Common myeloid progenitor, CD34-positive (primary cell): ENCODE data around the gene OTX2.
A peak's percentile ranks its signal among the peaks of the same experiment; 100 is the strongest.

Source experiments
- CTCF ChIA-PET: fragments of 350-600 bp; sonication (Branson Sonifier 250); formaldehyde crosslinking; loops from one replicate; lab custom pipeline; 2021; ENCODE audit warnings: antibody characterized with exemption; lab: Charles Lee
- POLR2A ChIA-PET: fragments of 350-600 bp; sonication (Branson Sonifier 250); formaldehyde crosslinking; loops from one replicate; lab custom pipeline; 2021; ENCODE audit warnings: antibody characterized with exemption; lab: Charles Lee
- DNase-seq, 3 donors: peaks; one replicate each; pipeline versions ENCODE4 v3.0.0 to v3.0.0-alpha.2; 2013
- H3K27ac ChIP-seq, 2 experiments: 1 replicate in 1 of 2; 2 replicates in 1 of 2; pipeline ENCODE4 v1.7.0; 2013; ENCODE audit warnings: inconsistent platforms in 2 of 2, low read length in 2 of 2, mild to moderate bottlenecking in 2 of 2, low read depth in 1 of 2, moderate library complexity in 1 of 2; ENCODE audit not compliant: severe bottlenecking in 2 of 2, insufficient read depth in 1 of 2, poor library complexity in 1 of 2
- H3K27me3 ChIP-seq, 5 experiments: replicated peaks in 2 of 5; 1 replicate in 3 of 5; 2 replicates in 2 of 5; pipeline versions ENCODE4 v1.6.1 to v1.7.0; 2013; ENCODE audit warnings: low read length in 4 of 5, mild to moderate bottlenecking in 2 of 5, moderate library complexity in 2 of 5, inconsistent platforms in 1 of 5; ENCODE audit not compliant: insufficient read depth in 5 of 5, control insufficient read depth in 4 of 5
- H3K36me3 ChIP-seq, 4 experiments: 1 replicate in 2 of 4; 2 replicates in 2 of 4; pipeline versions ENCODE4 v1.6.1 to v1.7.0; 2013; ENCODE audit warnings: low read length in 3 of 4, control low read depth in 1 of 4, mild to moderate bottlenecking in 1 of 4; ENCODE audit not compliant: control insufficient read depth in 4 of 4, insufficient read depth in 4 of 4
- H3K4me1 ChIP-seq, 4 experiments: 1 replicate in 3 of 4; 2 replicates in 1 of 4; pipeline versions ENCODE4 v1.6.1 to v1.7.1; 2013; ENCODE audit warnings: low read length in 3 of 4, mild to moderate bottlenecking in 3 of 4, control low read depth in 1 of 4, inconsistent platforms in 1 of 4, moderate library complexity in 1 of 4; ENCODE audit not compliant: control insufficient read depth in 4 of 4, insufficient read depth in 4 of 4; ENCODE audit errors: control extremely low read depth in 1 of 4
- H3K4me3 ChIP-seq, 7 experiments: 1 replicate in 4 of 7; 2 replicates in 3 of 7; pipeline versions ENCODE4 v1.5.1 to v1.7.0; 2013; ENCODE audit warnings: mild to moderate bottlenecking in 7 of 7, low read length in 6 of 7, moderate library complexity in 6 of 7, inconsistent platforms in 2 of 7, low read depth in 2 of 7, control low read depth in 1 of 7; ENCODE audit not compliant: insufficient read depth in 4 of 7, control insufficient read depth in 1 of 7; ENCODE audit errors: extremely low read depth in 1 of 7
- H3K9me3 ChIP-seq, 5 experiments: 1 replicate in 4 of 5; 2 replicates in 1 of 5; pipeline versions ENCODE4 v1.6.1 to v1.7.1; 2013; ENCODE audit warnings: low read length in 4 of 5, mild to moderate bottlenecking in 2 of 5, inconsistent platforms in 1 of 5, low read depth in 1 of 5, moderate library complexity in 1 of 5; ENCODE audit not compliant: control insufficient read depth in 4 of 5, insufficient read depth in 2 of 5; ENCODE audit errors: control extremely low read depth in 1 of 5
- WGBS: methylation state at CpG from one replicate; pipeline ENCODE4 v1.1.5; 2013; ENCODE audit not compliant: insufficient coverage; 5-methylcytosine and 5-hydroxymethylcytosine counted together

Gene OTX2

GRCh38 chr14:56808110-56808382 is 2.2 kb downstream of the OTX2 start:
- Histone ChIP-seq H3K27me3 (peaks cover 28 to 100% (median 68%) of the 10 kb centered on the region in 5 experiments), H3K27ac (no peak overlapping the region), H3K9me3 (peaks cover 0 to 9% (median 3%) of the 10 kb centered on the region in 5 experiments), H3K4me3 (peak overlapping the region in 2 of 7 experiments; percentile 16 to 20), H3K4me1 (peaks cover 0 to 8% (median 3%) of the 10 kb centered on the region in 4 experiments), H3K36me3 (no peaks in the 10 kb centered on the region)
- ChIA-PET CTCF (interaction anchor here (2.0 kb wide), 1 partner anchor 10 kb away, joined by 5 read pairs; no protein-coding TSS in a partner anchor), POLR2A (no interaction called here)
- WGBS, result 2% methylated on average over 10 of the region's 16 CpGs
- no peak for DNase-seq

GRCh38 chr14:56807386-56808109 is 2.7 kb downstream of the OTX2 start:
- Histone ChIP-seq H3K27me3 (peaks cover 27 to 100% (median 70%) of the 10 kb centered on the region in 5 experiments), H3K27ac (no peak overlapping the region), H3K4me3 (no peak overlapping the region), H3K4me1 (peaks cover 0 to 8% (median 3%) of the 10 kb centered on the region in 4 experiments), H3K9me3 (peaks cover 0 to 9% (median 3%) of the 10 kb centered on the region in 5 experiments), H3K36me3 (no peaks in the 10 kb centered on the region)
- no peak for DNase-seq
- ChIA-PET CTCF (interaction anchor here (0.9 to 2.0 kb wide), 2 partner anchors 9 to 30 kb away, joined by 3 to 5 read pairs; no protein-coding TSS in a partner anchor), POLR2A (no interaction called here)
- 6% methylated on average over 25 of the region's 39 CpGs for WGBS

- 7% methylated on average over 3 of the region's 4 CpGs for WGBS
- Histone ChIP-seq H3K27me3 (peaks cover 28 to 100% (median 74%) of the 10 kb centered on the region in 5 experiments), H3K9me3 (peaks cover 0 to 9% (median 3%) of the 10 kb centered on the region in 5 experiments), H3K36me3 (no peaks in the 10 kb centered on the region), H3K4me3 (no peak overlapping the region), H3K4me1 (peaks cover 0 to 8% (median 3%) of the 10 kb centered on the region in 4 experiments), H3K27ac (no peak overlapping the region)
- CTCF ChIA-PET, result interaction anchor here (1.3 to 2.0 kb wide), 2 partner anchors 9 to 11 kb away, joined by 3 to 5 read pairs; no protein-coding TSS in a partner anchor
- DNase-seq, result no peak
- POLR2A ChIA-PET, result no interaction called here
These were observed 3.5 kb downstream of the OTX2 start for GRCh38 chr14:56806760-56807159.

- peaks cover 0 to 9% (median 3%) of the 10 kb centered on the region in 5 experiments for H3K9me3 ChIP-seq
- WGBS, result 8% methylated on average over 2 of the region's 9 CpGs
- ChIA-PET CTCF (interaction anchor here (1.3 kb wide), 1 partner anchor 11 kb away, joined by 3 read pairs; no protein-coding TSS in a partner anchor), POLR2A (no interaction called here)
- H3K27ac ChIP-seq, result no peak overlapping the region
- H3K4me3 ChIP-seq, result no peak overlapping the region
- DNase-seq, result no peak
- no peaks in the 10 kb centered on the region for H3K36me3 ChIP-seq
- H3K4me1 ChIP-seq, result peaks cover 0 to 8% (median 3%) of the 10 kb centered on the region in 4 experiments
- H3K27me3 ChIP-seq, result peaks cover 31 to 100% (median 80%) of the 10 kb centered on the region in 5 experiments
These were observed 4.1 kb downstream of the OTX2 start for GRCh38 chr14:56805992-56806727.

- 6% methylated on average over 14 of the region's 18 CpGs for WGBS
- no peak for DNase-seq
- ChIA-PET CTCF (interaction anchor here (1.3 kb wide), 1 partner anchor 12 kb away, joined by 3 read pairs; no protein-coding TSS in a partner anchor), POLR2A (no interaction called here)
- Histone ChIP-seq H3K27ac (no peak overlapping the region), H3K27me3 (peaks cover 34 to 100% (median 79%) of the 10 kb centered on the region in 5 experiments), H3K9me3 (peaks cover 0 to 9% (median 3%) of the 10 kb centered on the region in 5 experiments), H3K4me1 (peaks cover 0 to 8% (median 3%) of the 10 kb centered on the region in 4 experiments), H3K4me3 (no peak overlapping the region), H3K36me3 (no peaks in the 10 kb centered on the region)
These were observed 4.9 kb downstream of the OTX2 start for GRCh38 chr14:56805201-56805991.

GRCh38 chr14:56803816-56804535 is 6.3 kb downstream of the OTX2 start:
- Histone ChIP-seq H3K4me1 (peaks cover 0 to 8% (median 3%) of the 10 kb centered on the region in 4 experiments), H3K27ac (no peak overlapping the region), H3K36me3 (no peaks in the 10 kb centered on the region), H3K9me3 (peaks cover 2 to 11% (median 5%) of the 10 kb centered on the region in 5 experiments), H3K27me3 (peaks cover 47 to 100% (median 76%) of the 10 kb centered on the region in 5 experiments), H3K4me3 (no peak overlapping the region)
- 8% methylated on average over 26 of the region's 29 CpGs for WGBS
- ChIA-PET CTCF (no interaction called here), POLR2A (interaction anchor here (1.0 kb wide), 1 partner anchor 9 kb away, joined by 6 read pairs; no protein-coding TSS in a partner anchor)
- no peak for DNase-seq
